Adrenal gland (tissue), 5 donors: ENCODE measurements around the gene LHFPL2.

Experiments
- CTCF ChIP-seq, 6 experiments: fragments of 450-650 bp in 4 of 6; fragments of 200-600 bp in 2 of 6; sonication (generic) in 1 of 6; IDR thresholded peaks; 1 replicate in 5 of 6; 2 replicates in 1 of 6; pipeline versions ENCODE4 v1.5.1 to v1.8.0; 2016 to 2021; ENCODE audit warnings: antibody characterized with exemption in 6 of 6, mild to moderate bottlenecking in 2 of 6, moderate library complexity in 1 of 6
- POLR2A ChIP-seq, 2 donors: fragments of 450-650 bp; IDR thresholded peaks; one replicate each; pipeline ENCODE4 v1.6.1; 2017; ENCODE audit warnings: antibody characterized with exemption in 2 of 2, mild to moderate bottlenecking in 2 of 2, moderate library complexity in 1 of 2
- donor health status: DM: no; HTN: no; CAD: no.

- no peak for TF ChIP-seq CTCF (IDR thresholded peaks at IDR 0.05)
- no peak for TF ChIP-seq POLR2A (IDR thresholded peaks at IDR 0.05)
Measured at GRCh38 chr5:78651468-78651867, 2.9 kb upstream of the LHFPL2 start.
